MM.1S (cell line): ENCODE results near the gene ZNF627.

Experiments
- DNase-seq: peaks from one replicate; pipeline ENCODE4 v3.0.0-alpha.2; 2015
- H2AFZ ChIP-seq: fragments of 300-600 bp; sonication (generic); 2 replicates; pipeline ENCODE4 v1.6.0; 2016; ENCODE audit warnings: antibody characterized with exemption, low read length
- H3F3A ChIP-seq: fragments of 300-600 bp; sonication (generic); 2 replicates; pipeline ENCODE4 v1.6.1; 2016; ENCODE audit warnings: mild to moderate bottlenecking, antibody characterized with exemption, low read length, moderate library complexity, mixed read lengths; ENCODE audit not compliant: insufficient read depth
- H3K27ac ChIP-seq: fragments of 300-600 bp; sonication (generic); 2 replicates; pipeline ENCODE4 v1.5.1; 2016; ENCODE audit warnings: mild to moderate bottlenecking, low read length
- H3K27me3 ChIP-seq: fragments of 300-600 bp; sonication (generic); replicated peaks from 2 replicates; pipeline ENCODE4 v1.6.0; 2016; ENCODE audit warnings: low read length; ENCODE audit not compliant: insufficient read depth
- H3K36me3 ChIP-seq: fragments of 300-600 bp; sonication (generic); replicated peaks from 2 replicates; pipeline ENCODE4 v1.6.1; 2016; ENCODE audit warnings: mild to moderate bottlenecking, low read length, mixed read lengths; ENCODE audit not compliant: insufficient read depth
- H3K4me1 ChIP-seq: fragments of 300-600 bp; sonication (generic); 2 replicates; pipeline ENCODE4 v1.6.1; 2016; ENCODE audit warnings: low read length, mixed read lengths
- H3K4me2 ChIP-seq: fragments of 300-600 bp; sonication (generic); 2 replicates; pipeline ENCODE4 v1.6.0; 2016; ENCODE audit warnings: low read depth, low read length
- H3K4me3 ChIP-seq: fragments of 300-600 bp; sonication (generic); 2 replicates; pipeline ENCODE4 v1.5.1; 2016; ENCODE audit warnings: low read length, mixed read lengths
- H3K79me2 ChIP-seq: fragments of 300-600 bp; sonication (generic); 2 replicates; pipeline ENCODE4 v1.6.1; 2016; ENCODE audit warnings: mixed run types, low read length, mixed read lengths
- H3K9ac ChIP-seq: fragments of 300-600 bp; sonication (generic); 2 replicates; pipeline ENCODE4 v1.6.1; 2016; ENCODE audit warnings: low read length, mixed read lengths
- H3K9me2 ChIP-seq: fragments of 300-600 bp; sonication (generic); replicated peaks from 2 replicates; pipeline ENCODE4 v1.6.1; 2016; ENCODE audit warnings: mild to moderate bottlenecking, low read length, mixed read lengths; ENCODE audit not compliant: insufficient read depth
- H3K9me3 ChIP-seq: fragments of 300-600 bp; sonication (generic); replicated peaks from 2 replicates; pipeline ENCODE4 v1.6.1; 2016; ENCODE audit warnings: mild to moderate bottlenecking, low read length, mixed read lengths; ENCODE audit not compliant: insufficient read depth
- H4K20me1 ChIP-seq: fragments of 300-600 bp; sonication (generic); 2 replicates; pipeline ENCODE4 v1.6.1; 2016; ENCODE audit warnings: mild to moderate bottlenecking, low read length, moderate library complexity, mixed read lengths; ENCODE audit not compliant: insufficient read depth
- CTCF ChIP-seq: fragments of 300-600 bp; sonication (generic); IDR thresholded peaks from 2 replicates; pipeline ENCODE4 v1.5.1; 2016; ENCODE audit warnings: antibody characterized with exemption, low read length, mixed read lengths
- EZH2 ChIP-seq: fragments of 300-600 bp; sonication (generic); optimal IDR thresholded peaks from 2 replicates; pipeline ENCODE3; 2017; ENCODE audit warnings: low read depth, mild to moderate bottlenecking, antibody characterized with exemption, low read length, mixed read lengths
- EZH2phosphoT487 ChIP-seq: fragments of 300-600 bp; sonication (generic); IDR thresholded peaks from 2 replicates; pipeline ENCODE4 v1.6.1; 2018; ENCODE audit warnings: antibody characterized with exemption, low read length

The ZNF627 gene

GRCh38 chr19:11642902-11643301 lies 45.6 kb downstream of the ZNF627 start:
- no peaks in the 10 kb centered on the region for H3K36me3 ChIP-seq
- H4K20me1 ChIP-seq: no peaks in the 10 kb centered on the region
- H3K27me3 ChIP-seq: no peaks in the 10 kb centered on the region
- peaks cover 3% of the 10 kb centered on the region; the same call in 1 of the 2 replicates for H3K79me2 ChIP-seq
- H3K4me2 ChIP-seq: no peak overlapping the region
- no peak overlapping the region for H3K27ac ChIP-seq
- H3K4me1 ChIP-seq: no peaks in the 10 kb centered on the region
- no peaks in the 10 kb centered on the region for H3K9me2 ChIP-seq
- H3K4me3 ChIP-seq: no peak overlapping the region
- DNase-seq: no peak
- H3K9me3 ChIP-seq: no peaks in the 10 kb centered on the region
- TF ChIP-seq EZH2 (no peak), CTCF (no peak), EZH2phosphoT487 (no peak)
- no peak overlapping the region for H2AFZ ChIP-seq
- no peaks in the 10 kb centered on the region for H3F3A ChIP-seq
- no peak overlapping the region for H3K9ac ChIP-seq

GRCh38 chr19:11649941-11650340 lies 52.7 kb downstream of the ZNF627 start:
- Histone ChIP-seq H3K27me3 (no peaks in the 10 kb centered on the region), H3K4me1 (no peaks in the 10 kb centered on the region), H3K27ac (no peak overlapping the region), H2AFZ (no peak overlapping the region), H3K36me3 (peaks cover 13% of the 10 kb centered on the region), H3F3A (no peaks in the 10 kb centered on the region), H3K4me3 (no peak overlapping the region), H3K79me2 (no peaks in the 10 kb centered on the region), H3K4me2 (no peak overlapping the region), H3K9ac (no peak overlapping the region), H3K9me2 (no peaks in the 10 kb centered on the region), H3K9me3 (no peaks in the 10 kb centered on the region), H4K20me1 (no peaks in the 10 kb centered on the region)
- TF ChIP-seq EZH2 (no peak), EZH2phosphoT487 (no peak), CTCF (no peak)
- no peak for DNase-seq

- H3K9ac ChIP-seq: no peak overlapping the region
- TF ChIP-seq CTCF (no peak), EZH2 (no peak), EZH2phosphoT487 (no peak)
- peaks cover 13% of the 10 kb centered on the region for H3K36me3 ChIP-seq
- no peaks in the 10 kb centered on the region for H3K9me3 ChIP-seq
- H2AFZ ChIP-seq: no peak overlapping the region
- no peaks in the 10 kb centered on the region for H3F3A ChIP-seq
- no peaks in the 10 kb centered on the region for H3K4me1 ChIP-seq
- no peaks in the 10 kb centered on the region for H4K20me1 ChIP-seq
- no peak overlapping the region for H3K27ac ChIP-seq
- no peaks in the 10 kb centered on the region for H3K79me2 ChIP-seq
- no peak for DNase-seq
- H3K9me2 ChIP-seq: no peaks in the 10 kb centered on the region
- H3K27me3 ChIP-seq: no peaks in the 10 kb centered on the region
- no peak overlapping the region for H3K4me3 ChIP-seq
- H3K4me2 ChIP-seq: no peak overlapping the region
Observed at GRCh38 chr19:11651062-11651461, 53.8 kb downstream of the ZNF627 start.

GRCh38 chr19:11652056-11652455 lies 54.8 kb downstream of the ZNF627 start:
- Histone ChIP-seq H3K9ac (no peak overlapping the region), H3K4me2 (no peak overlapping the region), H3K27ac (no peak overlapping the region), H3K79me2 (no peaks in the 10 kb centered on the region), H3K27me3 (no peaks in the 10 kb centered on the region), H4K20me1 (no peaks in the 10 kb centered on the region), H3K4me3 (no peak overlapping the region), H3K4me1 (no peaks in the 10 kb centered on the region), H2AFZ (no peak overlapping the region), H3F3A (no peaks in the 10 kb centered on the region), H3K36me3 (peaks cover 13% of the 10 kb centered on the region), H3K9me2 (no peaks in the 10 kb centered on the region), H3K9me3 (no peaks in the 10 kb centered on the region)
- TF ChIP-seq EZH2 (no peak), EZH2phosphoT487 (no peak), CTCF (no peak)
- DNase-seq: no peak
